IMR-90 (cell line): ENCODE results near the gene EFEMP1. TPM values are rescaled to one million over a fixed set of nuclear protein-coding genes. Genes with fewer than 3 reads are reported as not detected.
A peak's percentile ranks its signal among the peaks of the same experiment; 100 is the strongest.

Experiments used
- ATAC-seq: fragments of 200-7000 bp; cut with Tn5 transposase; 2 replicates; pipeline ENCODE4 v1.9.1; 2020; ENCODE audit warnings: low read depth, mild to moderate bottlenecking, moderate library complexity
- BruUV-seq: library from RNA; stranded (reverse); fragments of 400-500 nt; replicated peaks from 2 replicates; lab custom pipeline; 2021; lab: Mats Ljungman, UMichigan
- CTCF ChIA-PET: fragments of 300-600 bp; formaldehyde crosslinking; extraction: SDS; loops from one replicate; lab custom pipeline; 2021; ENCODE audit warnings: antibody characterized with exemption; lab: Yijun Ruan, JAX
- POLR2A ChIA-PET: fragments of 300-600 bp; sonication (Branson Sonifier 250); formaldehyde crosslinking; loops from one replicate; lab custom pipeline; 2022; ENCODE audit warnings: antibody characterized with exemption; ENCODE audit not compliant: unreplicated experiment; lab: Charles Lee
- DNase-seq: peaks from one replicate; pipeline ENCODE4 v3.0.0; 2013
- H2AFZ ChIP-seq: replicated peaks from 2 replicates; pipeline ENCODE3; 2013; ENCODE audit warnings: low read length, mild to moderate bottlenecking; ENCODE audit not compliant: poor library complexity
- H2AK5ac ChIP-seq: 2 replicates; pipeline ENCODE4 v1.6.1; 2013; ENCODE audit warnings: low read depth, low read length, inconsistent platforms
- H2AK9ac ChIP-seq: replicated peaks from 2 replicates; pipeline ENCODE3; 2013; ENCODE audit warnings: mild to moderate bottlenecking, low read depth, low read length, moderate library complexity; ENCODE audit not compliant: poor library complexity
- H2BK120ac ChIP-seq: 2 replicates; pipeline ENCODE4 v1.6.1; 2013; ENCODE audit warnings: low read depth, low read length, inconsistent platforms
- H2BK15ac ChIP-seq: 3 replicates; pipeline ENCODE4 v1.6.1; 2013; ENCODE audit warnings: low read depth, low read length, inconsistent platforms
- H2BK20ac ChIP-seq: 2 replicates; pipeline ENCODE4 v1.6.1; 2013; ENCODE audit warnings: low read depth, mild to moderate bottlenecking, inconsistent platforms, low read length, moderate library complexity
- H2BK5ac ChIP-seq: 2 replicates; pipeline ENCODE4 v1.6.1; 2013; ENCODE audit warnings: mild to moderate bottlenecking, low read depth, low read length, inconsistent platforms; ENCODE audit not compliant: poor library complexity, severe bottlenecking
- H3K14ac ChIP-seq: replicated peaks from 2 replicates; pipeline ENCODE4 v1.6.1; 2013; ENCODE audit warnings: low read depth, low read length, inconsistent platforms
- H3K18ac ChIP-seq: 2 replicates; pipeline ENCODE4 v1.6.1; 2013; ENCODE audit warnings: low read depth, low read length, control low read depth
- H3K23ac ChIP-seq: 2 replicates; pipeline ENCODE4 v1.6.1; 2013; ENCODE audit warnings: low read depth, low read length, inconsistent platforms
- H3K27ac ChIP-seq: 2 replicates; pipeline ENCODE4 v1.5.1; 2013; ENCODE audit warnings: mild to moderate bottlenecking, control low read depth, low read length; ENCODE audit not compliant: insufficient read depth
- H3K27me3 ChIP-seq: 2 replicates; pipeline ENCODE4 v1.6.1; 2013; ENCODE audit warnings: low read length; ENCODE audit not compliant: control insufficient read depth, insufficient read depth
- H3K36me3 ChIP-seq: 2 replicates; pipeline ENCODE4 v1.6.1; 2013; ENCODE audit warnings: low read length, mixed read lengths; ENCODE audit not compliant: control insufficient read depth, insufficient read depth
- H3K4ac ChIP-seq: 2 replicates; pipeline ENCODE4 v1.6.1; 2013; ENCODE audit warnings: low read depth, low read length, inconsistent platforms
- H3K4me1 ChIP-seq: 2 replicates; pipeline ENCODE4 v1.6.1; 2013; ENCODE audit warnings: low read length, mixed read lengths; ENCODE audit not compliant: control insufficient read depth, insufficient read depth
- H3K4me2 ChIP-seq: 2 replicates; pipeline ENCODE4 v1.6.1; 2013; ENCODE audit warnings: low read depth, mild to moderate bottlenecking, control low read depth, low read length, moderate library complexity
- H3K4me3 ChIP-seq: 2 replicates; pipeline ENCODE4 v1.5.1; 2013; ENCODE audit warnings: low read depth, mild to moderate bottlenecking, control low read depth, low read length, moderate library complexity; ENCODE audit not compliant: insufficient read depth
- H3K56ac ChIP-seq: 2 replicates; pipeline ENCODE4 v1.6.1; 2013; ENCODE audit warnings: low read length, inconsistent platforms; ENCODE audit not compliant: insufficient read depth; ENCODE audit errors: extremely low read depth
- H3K79me1 ChIP-seq, 2 experiments: 2 replicates each; pipeline ENCODE4 v1.6.1; 2013; ENCODE audit warnings: low read length in 2 of 2, inconsistent platforms in 1 of 2, low read depth in 1 of 2
- H3K9ac ChIP-seq: 2 replicates; pipeline ENCODE4 v1.6.1; 2013; ENCODE audit warnings: low read depth, low read length, control low read depth
- H3K9me1 ChIP-seq: 2 replicates; pipeline ENCODE4 v1.6.1; 2013; ENCODE audit warnings: low read length, inconsistent platforms; ENCODE audit not compliant: insufficient read depth
- H3K9me3 ChIP-seq: 2 replicates; pipeline ENCODE4 v1.6.1; 2013; ENCODE audit warnings: low read length; ENCODE audit not compliant: control insufficient read depth, insufficient read depth
- H4K20me1 ChIP-seq: 2 replicates; pipeline ENCODE4 v1.6.1; 2013; ENCODE audit warnings: low read length, inconsistent platforms; ENCODE audit not compliant: insufficient read depth
- H4K5ac ChIP-seq: 2 replicates; pipeline ENCODE4 v1.6.1; 2013; ENCODE audit warnings: mild to moderate bottlenecking, low read depth, low read length, control low read depth
- H4K8ac ChIP-seq, 2 experiments: 2 replicates each; pipeline ENCODE4 v1.6.1; 2013; ENCODE audit warnings: low read depth in 2 of 2, low read length in 2 of 2, control low read depth in 1 of 2, inconsistent platforms in 1 of 2
- H4K91ac ChIP-seq: 2 replicates; pipeline ENCODE4 v1.6.1; 2013; ENCODE audit warnings: low read depth, low read length, inconsistent platforms; ENCODE audit not compliant: insufficient read depth
- BHLHE40 ChIP-seq: fragments of 150-350 bp; IDR thresholded peaks from 2 replicates; pipeline ENCODE4 v1.6.1; 2016; ENCODE audit warnings: mild to moderate bottlenecking, low read depth, low read length
- CHD1 ChIP-seq: IDR thresholded peaks from 2 replicates; pipeline ENCODE4 v1.6.1; 2012; ENCODE audit warnings: low read depth, low read length, improper control_type of control experiment
- ELK1 ChIP-seq: fragments of 150-350 bp; IDR thresholded peaks from 2 replicates; pipeline ENCODE4 v1.6.1; 2016; ENCODE audit warnings: low read depth, mild to moderate bottlenecking, low read length, moderate library complexity, borderline replicate concordance
- FOS ChIP-seq: fragments of 150-350 bp; IDR thresholded peaks from 2 replicates; pipeline ENCODE4 v1.6.1; 2016; ENCODE audit warnings: low read depth, low read length
- MAZ ChIP-seq: IDR thresholded peaks from 2 replicates; pipeline ENCODE4 v1.6.1; 2012; ENCODE audit warnings: low read depth, mild to moderate bottlenecking, low read length, improper control_type of control experiment, moderate library complexity, borderline replicate concordance
- RAD21 ChIP-seq: IDR thresholded peaks from 2 replicates; pipeline ENCODE4 v1.6.1; 2012; ENCODE audit warnings: low read length, improper control_type of control experiment
- RCOR1 ChIP-seq: IDR thresholded peaks from 2 replicates; pipeline ENCODE4 v1.6.1; 2012; ENCODE audit warnings: mild to moderate bottlenecking, low read length, improper control_type of control experiment; ENCODE audit not compliant: insufficient replicate concordance
- RFX5 ChIP-seq: IDR thresholded peaks from 2 replicates; pipeline ENCODE4 v1.8.0; 2012; ENCODE audit warnings: low read depth, mild to moderate bottlenecking, low read length, moderate library complexity
- SMC3 ChIP-seq: fragments of 150-350 bp; IDR thresholded peaks from 2 replicates; pipeline ENCODE4 v1.6.1; 2016; ENCODE audit warnings: low read depth, mild to moderate bottlenecking, antibody characterized with exemption, low read length, moderate library complexity
- USF2 ChIP-seq: fragments of 150-350 bp; IDR thresholded peaks from 2 replicates; pipeline ENCODE4 v1.6.1; 2017; ENCODE audit warnings: mild to moderate bottlenecking, antibody characterized with exemption, low read length, low read depth
- WGBS, 2 experiments: methylation state at CpG; one replicate each; pipeline versions ENCODE4 v1.1.5 to v1.1.7; 2013; ENCODE audit warnings: missing lambda C conversion rate in 2 of 2; ENCODE audit not compliant: insufficient read length in 1 of 2; ENCODE audit errors: extremely low coverage in 2 of 2; 5-methylcytosine and 5-hydroxymethylcytosine counted together
- dilution Hi-C: fragments of 300-500 bp; cut with HindIII; formaldehyde crosslinking; loops from one replicate; pipeline ENCODE4 v1.14.3; 2018; ENCODE audit warnings: low sequenced_read_pairs; ENCODE audit not compliant: unreplicated experiment
- in situ Hi-C: fragments of 300-500 bp; cut with MboI; formaldehyde crosslinking; loops from 3 replicates; pipeline ENCODE4 v1.14.3; 2019; ENCODE audit warnings: low sequenced_read_pairs, inconsistent platforms, mixed read lengths
- intact Hi-C: fragments of 100-400 bp; cut with micrococcal nuclease; formaldehyde crosslinking; loops from 2 replicates; pipeline ENCODE4 v1.10.0; 2022
- polyA plus RNA-seq, 3 experiments: library from polyadenylated mRNA; depleted of rRNA; stranded (reverse); fragments of >200 nt; gene quantifications; 2 replicates each; pipeline ENCODE4 v1.2.3, GENCODE V29; 2012; ENCODE audit warnings: low replicate concordance in 1 of 3
- total RNA-seq: library from RNA; depleted of rRNA; stranded (reverse); fragments of >200 nt; gene quantifications from 2 replicates; pipeline ENCODE4 v1.2.3, GENCODE V29; 2012

EFEMP1 gene
- total and polyA plus RNA-seq, 2 of the 4 experiments (the other 2 are of a cell fraction) = 214 to 219 TPM

GRCh38 chr2:55917713-55918390 lies 5.7 kb downstream of the EFEMP1 start:
- ATAC-seq (no peak), DNase-seq (no peak)
- peaks cover 29% of the 10 kb centered on the region for H3K36me3 ChIP-seq
- H3K27ac ChIP-seq = peak overlapping the region; percentile 22; the same call in 1 of the 2 replicates
- H2AK9ac ChIP-seq = no peak overlapping the region
- peak overlapping the region; percentile 66 for H2BK5ac ChIP-seq
- intact Hi-C loops (loop anchor here (2.0 kb wide), 2 partner anchors 17 to 75 kb away; no protein-coding TSS in a partner anchor), dilution Hi-C loops (no loop called here), in situ Hi-C loops (no loop called here)
- peak overlapping the region; percentile 87 for H2AK5ac ChIP-seq
- H2AFZ ChIP-seq = no peak overlapping the region
- H3K9me1 ChIP-seq = peaks cover 7% of the 10 kb centered on the region
- H3K14ac ChIP-seq = no peak overlapping the region
- peak overlapping the region; percentile 70; the same call in 1 of the 2 replicates for H3K18ac ChIP-seq
- ChIA-PET POLR2A (no interaction called here), CTCF (interaction anchor here (1.1 to 1.3 kb wide), 2 partner anchors 9 to 146 kb away, joined by 3 to 4 read pairs; no protein-coding TSS in a partner anchor)
- no peaks in the 10 kb centered on the region for H3K27me3 ChIP-seq
- peaks cover 8% of the 10 kb centered on the region for H3K4me1 ChIP-seq
- H3K56ac ChIP-seq = no peak overlapping the region
- H3K4me2 ChIP-seq = no peak overlapping the region
- H4K5ac ChIP-seq = peak overlapping the region; percentile 53; the same call in 1 of the 2 replicates
- 100% methylated on average over 5 of the region's 11 CpGs; no CpG with 5 or more reads in 1 of the 2 experiments for WGBS, 2 experiments
- H2BK15ac ChIP-seq = peak overlapping the region; percentile 63; the same call in 1 of the 3 replicates
- BruUV-seq = no TSS peak
- peak overlapping the region; percentile 56; the same call in 1 of the 2 replicates for H4K91ac ChIP-seq
- H3K79me1 ChIP-seq = peaks cover 25 to 46% of the 10 kb centered on the region in 2 experiments
- peaks cover 2% of the 10 kb centered on the region; the same call in 1 of the 2 replicates for H4K20me1 ChIP-seq
- H2BK120ac ChIP-seq = no peak overlapping the region
- H3K9ac ChIP-seq = no peak overlapping the region
- H4K8ac ChIP-seq = no peak overlapping the region
- no peak overlapping the region; the same call in 1 of the 2 replicates for H2BK20ac ChIP-seq
- no peak overlapping the region for H3K23ac ChIP-seq
- no peak overlapping the region for H3K4me3 ChIP-seq
- no peaks in the 10 kb centered on the region for H3K9me3 ChIP-seq
- no peak for TF ChIP-seq ELK1
- TF ChIP-seq MAZ = no peak
- no peak for TF ChIP-seq CHD1
- TF ChIP-seq RFX5 = no peak
- TF ChIP-seq FOS = no peak
- no peak for TF ChIP-seq RCOR1
- no peak for TF ChIP-seq USF2
- no peak for TF ChIP-seq BHLHE40
- TF ChIP-seq RAD21 = no peak
- no peak for TF ChIP-seq SMC3
- peak overlapping the region; percentile 36; the same call in 1 of the 2 replicates for H3K4ac ChIP-seq
